SU-DHL-6 (cell line): ENCODE data around the gene ABHD16A.

Experiments
- H2AFZ ChIP-seq: fragments of 200-600 bp; sonication (generic); 2 replicates; pipeline ENCODE4 v1.6.1; 2014; ENCODE audit warnings: low read depth, mild to moderate bottlenecking, moderate library complexity, mixed read lengths, antibody characterized with exemption, low read length; ENCODE audit not compliant: severe bottlenecking
- H3F3A ChIP-seq: fragments of 200-600 bp; shearing (Covaris generic); 2 replicates; pipeline ENCODE4 v1.6.0; 2016; ENCODE audit warnings: antibody characterized with exemption, mild to moderate bottlenecking; ENCODE audit not compliant: insufficient read depth
- H3K27ac ChIP-seq: fragments of 200-600 bp; sonication (generic); 2 replicates; pipeline ENCODE4 v1.5.1; 2016; ENCODE audit warnings: low read depth, mild to moderate bottlenecking, low read length, moderate library complexity, mixed read lengths
- H3K27me3 ChIP-seq: fragments of 200-600 bp; sonication (generic), shearing (Covaris generic); 2 replicates; pipeline ENCODE4 v1.6.0; 2014; ENCODE audit warnings: mild to moderate bottlenecking, low read length
- H3K36me3 ChIP-seq: fragments of 200-600 bp; sonication (generic); 2 replicates; pipeline ENCODE4 v1.6.1; 2014; ENCODE audit warnings: mild to moderate bottlenecking, low read length, mixed read lengths
- H3K4me2 ChIP-seq: fragments of 300-600, 200-600 bp; shearing (Covaris generic), sonication (generic); 2 replicates; pipeline ENCODE4 v1.6.0; 2014; ENCODE audit warnings: low read length, low read depth, mild to moderate bottlenecking; ENCODE audit not compliant: poor library complexity, severe bottlenecking
- H3K4me3 ChIP-seq: fragments of 200-600 bp; sonication (generic); 2 replicates; pipeline ENCODE4 v1.5.1; 2014; ENCODE audit warnings: antibody characterized with exemption, low read length, mild to moderate bottlenecking, mixed read lengths; ENCODE audit not compliant: insufficient read depth, poor library complexity, severe bottlenecking
- H3K79me2 ChIP-seq: fragments of 200-600 bp; sonication (generic); 2 replicates; pipeline ENCODE4 v1.6.1; 2014; ENCODE audit warnings: mild to moderate bottlenecking, low read length, moderate library complexity; ENCODE audit not compliant: insufficient read depth
- H3K9ac ChIP-seq: fragments of 200-600 bp; sonication (generic); 2 replicates; pipeline ENCODE4 v1.7.0; 2014; ENCODE audit warnings: mild to moderate bottlenecking, low read length
- H3K9me2 ChIP-seq: fragments of 200-600 bp; sonication (generic); replicated peaks from 2 replicates; pipeline ENCODE4 v1.6.1; 2014; ENCODE audit warnings: low read length; ENCODE audit not compliant: insufficient read depth
- H3K9me3 ChIP-seq: fragments of 200-600 bp; sonication (generic); 2 replicates; pipeline ENCODE4 v1.6.1; 2014; ENCODE audit warnings: low read length, mixed read lengths; ENCODE audit not compliant: insufficient read depth
- H4K20me1 ChIP-seq: fragments of 200-600 bp; sonication (generic); 2 replicates; pipeline ENCODE4 v1.6.1; 2014; ENCODE audit warnings: low read depth, mild to moderate bottlenecking, antibody characterized with exemption, low read length, moderate library complexity, mixed read lengths
- EZH2phosphoT487 ChIP-seq: fragments of 200-600 bp; sonication (generic), shearing (Covaris generic); conservative IDR thresholded peaks from 2 replicates; pipeline ENCODE4 v1.6.1; 2018; ENCODE audit warnings: mild to moderate bottlenecking, antibody characterized with exemption, low read length, moderate library complexity, mixed read lengths
- TF ChIP-seq, protein P1 (sequence below): fragments of 200-600 bp; sonication (generic); IDR thresholded peaks from one replicate; pipeline ENCODE4 v1.5.1; 2017; ENCODE audit warnings: antibody characterized with exemption, mild to moderate bottlenecking, low read length, moderate library complexity; ENCODE audit not compliant: insufficient read depth, poor library complexity, severe bottlenecking

The ABHD16A gene

DNA sequence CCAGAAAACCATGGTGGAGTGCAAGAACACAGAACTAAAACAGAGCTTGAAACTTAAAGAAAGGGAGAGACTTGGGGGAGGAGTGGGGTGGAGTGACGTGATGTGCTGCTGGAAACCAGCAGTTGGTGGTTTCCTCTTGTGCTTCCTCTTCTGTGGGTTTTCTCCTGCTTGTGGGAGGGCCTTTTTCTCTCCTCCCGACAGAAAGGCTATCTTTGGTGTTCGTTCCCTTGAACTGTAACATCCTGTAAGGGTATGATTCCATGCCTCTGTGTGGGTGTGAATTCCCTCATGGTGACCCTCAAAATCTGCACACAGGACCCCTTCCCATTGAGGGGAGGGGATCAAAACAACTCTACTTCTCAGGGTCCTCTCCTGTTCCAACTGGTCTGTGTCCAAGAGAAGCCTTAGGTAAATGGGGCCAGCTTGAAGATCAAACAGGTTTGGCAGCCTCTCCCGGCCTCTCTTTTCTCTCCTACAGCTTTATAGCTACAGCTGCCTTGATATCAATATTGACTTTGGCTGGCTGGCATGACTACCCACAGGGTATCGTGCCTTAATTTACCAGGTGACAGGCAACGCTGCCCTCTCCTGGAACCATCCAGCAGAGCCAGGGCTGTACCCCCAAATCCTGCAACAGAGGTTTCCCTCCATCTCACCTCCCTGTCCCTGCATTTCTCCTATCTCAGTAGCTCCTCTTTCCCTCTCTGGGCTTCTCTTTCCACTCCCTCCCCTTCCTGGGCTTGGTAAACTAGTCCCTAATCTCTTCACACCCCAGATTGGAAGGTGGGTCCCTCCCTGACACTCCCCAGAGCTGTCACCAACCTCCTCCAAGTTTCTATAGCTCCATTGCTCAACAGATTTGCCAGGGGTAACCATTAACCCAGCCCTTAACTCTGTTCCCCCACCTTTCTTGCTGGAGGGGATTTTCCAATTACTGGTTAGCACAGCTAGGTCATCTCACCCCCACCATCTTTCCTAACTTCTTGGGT lies 35.2 kb upstream of the ABHD16A start:
- no peak overlapping the region for H2AFZ ChIP-seq

DNA sequence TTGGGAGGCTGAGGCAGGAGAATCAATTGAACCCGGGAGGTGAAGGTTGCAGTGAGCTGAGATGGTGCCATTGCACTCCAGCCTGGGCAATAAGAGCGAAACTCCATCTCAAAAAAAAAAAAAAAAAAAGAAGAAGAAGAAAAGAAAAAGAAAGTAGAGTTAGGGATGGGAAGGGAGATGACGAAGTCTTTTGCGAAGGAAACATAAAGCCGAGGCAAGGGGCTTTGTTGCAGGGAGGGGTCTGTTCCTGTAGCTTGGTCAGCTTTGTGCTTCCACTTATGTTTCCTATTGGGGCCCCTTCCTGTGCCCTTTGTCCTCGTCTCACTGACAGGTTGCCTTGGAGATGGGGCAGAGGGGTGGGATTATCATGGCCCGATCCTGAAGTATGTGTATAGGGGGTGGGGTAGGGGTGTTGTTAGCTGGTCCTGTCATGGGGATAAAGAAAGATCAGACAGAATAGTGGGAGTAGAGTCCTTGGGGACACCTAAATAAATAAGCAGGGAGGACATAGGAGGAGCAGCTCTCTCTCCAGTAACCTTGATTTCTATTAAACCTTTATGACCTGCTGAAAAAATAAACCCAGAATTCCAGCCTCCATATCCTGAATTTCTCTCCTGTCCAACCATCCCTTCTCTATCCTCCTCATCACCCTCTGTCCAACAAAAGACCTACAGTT lies 34.3 kb upstream of the ABHD16A start:
- Histone ChIP-seq H3K9ac (peak overlapping the region; percentile 90), H3K4me2 (peak overlapping the region; percentile 64), H3K9me2 (no peaks in the 10 kb centered on the region), H3K4me3 (peak overlapping the region; percentile 24), H3K27ac (peak overlapping the region; percentile 95), H3K9me3 (no peaks in the 10 kb centered on the region), H3K79me2 (peaks cover 42% of the 10 kb centered on the region), H3K27me3 (no peaks in the 10 kb centered on the region), H3F3A (peaks cover 48% of the 10 kb centered on the region), H2AFZ (no peak overlapping the region), H4K20me1 (no peaks in the 10 kb centered on the region), H3K36me3 (peaks cover 21% of the 10 kb centered on the region)
- TF ChIP-seq, protein P1, sequence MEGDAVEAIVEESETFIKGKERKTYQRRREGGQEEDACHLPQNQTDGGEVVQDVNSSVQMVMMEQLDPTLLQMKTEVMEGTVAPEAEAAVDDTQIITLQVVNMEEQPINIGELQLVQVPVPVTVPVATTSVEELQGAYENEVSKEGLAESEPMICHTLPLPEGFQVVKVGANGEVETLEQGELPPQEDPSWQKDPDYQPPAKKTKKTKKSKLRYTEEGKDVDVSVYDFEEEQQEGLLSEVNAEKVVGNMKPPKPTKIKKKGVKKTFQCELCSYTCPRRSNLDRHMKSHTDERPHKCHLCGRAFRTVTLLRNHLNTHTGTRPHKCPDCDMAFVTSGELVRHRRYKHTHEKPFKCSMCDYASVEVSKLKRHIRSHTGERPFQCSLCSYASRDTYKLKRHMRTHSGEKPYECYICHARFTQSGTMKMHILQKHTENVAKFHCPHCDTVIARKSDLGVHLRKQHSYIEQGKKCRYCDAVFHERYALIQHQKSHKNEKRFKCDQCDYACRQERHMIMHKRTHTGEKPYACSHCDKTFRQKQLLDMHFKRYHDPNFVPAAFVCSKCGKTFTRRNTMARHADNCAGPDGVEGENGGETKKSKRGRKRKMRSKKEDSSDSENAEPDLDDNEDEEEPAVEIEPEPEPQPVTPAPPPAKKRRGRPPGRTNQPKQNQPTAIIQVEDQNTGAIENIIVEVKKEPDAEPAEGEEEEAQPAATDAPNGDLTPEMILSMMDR: no peak
- TF ChIP-seq EZH2phosphoT487: no peak

More for the DNA sequence above, 35.2 kb upstream of the ABHD16A start:
- H3K9me2 ChIP-seq: no peaks in the 10 kb centered on the region
- no peak for TF ChIP-seq EZH2phosphoT487
- TF ChIP-seq, protein P1: peak; percentile 68
- H4K20me1 ChIP-seq: no peaks in the 10 kb centered on the region
- H3K36me3 ChIP-seq: peaks cover 21% of the 10 kb centered on the region
- no peaks in the 10 kb centered on the region for H3K9me3 ChIP-seq
- H3K4me2 ChIP-seq: peak overlapping the region; percentile 64
- no peaks in the 10 kb centered on the region for H3K27me3 ChIP-seq
- H3K79me2 ChIP-seq: peaks cover 42% of the 10 kb centered on the region
- peak overlapping the region; percentile 90 for H3K9ac ChIP-seq
- peaks cover 47% of the 10 kb centered on the region for H3F3A ChIP-seq
- H3K4me3 ChIP-seq: peak overlapping the region; percentile 42
- peak overlapping the region; percentile 95 for H3K27ac ChIP-seq

DNA sequence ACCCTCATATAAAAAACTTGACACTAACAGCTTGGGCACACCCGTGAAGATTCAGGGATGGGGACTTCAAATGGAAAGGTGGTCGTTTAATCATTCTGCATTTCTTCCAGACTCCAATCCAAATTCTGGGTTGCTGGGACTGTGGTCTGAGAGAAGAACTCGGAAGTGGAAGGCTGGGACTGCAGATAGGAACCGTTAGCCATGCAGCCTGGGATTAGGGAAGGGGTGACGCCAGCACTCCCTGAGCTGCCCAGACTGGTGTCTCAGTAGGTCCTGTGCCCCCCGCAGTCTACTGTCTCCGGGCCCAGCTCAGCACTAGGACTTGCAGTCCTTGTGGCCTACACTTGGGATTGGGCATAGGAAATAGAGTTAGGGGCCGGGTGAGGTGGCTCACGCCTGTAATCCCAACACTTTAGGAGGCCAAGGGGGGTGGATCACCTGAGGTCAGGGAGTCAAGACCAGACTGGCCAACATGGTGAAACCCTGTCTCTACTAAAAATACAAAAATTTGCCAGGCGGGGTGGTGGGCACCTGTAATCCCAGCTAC lies 33.7 kb upstream of the ABHD16A start:
- peak overlapping the region; percentile 0 for H2AFZ ChIP-seq
- no peaks in the 10 kb centered on the region for H3K27me3 ChIP-seq
- no peaks in the 10 kb centered on the region for H4K20me1 ChIP-seq
- peaks cover 20% of the 10 kb centered on the region for H3K36me3 ChIP-seq
- H3K9me3 ChIP-seq: no peaks in the 10 kb centered on the region
- peak overlapping the region; percentile 90 for H3K9ac ChIP-seq
- peaks cover 42% of the 10 kb centered on the region for H3K79me2 ChIP-seq
- TF ChIP-seq EZH2phosphoT487: no peak
- TF ChIP-seq, protein P1: no peak
- peak overlapping the region; percentile 64 for H3K4me2 ChIP-seq
- H3K9me2 ChIP-seq: no peaks in the 10 kb centered on the region
- H3F3A ChIP-seq: peaks cover 52% of the 10 kb centered on the region
- peak overlapping the region; percentile 95 for H3K27ac ChIP-seq
- H3K4me3 ChIP-seq: peak overlapping the region; percentile 80
